Measurements from ENCODE around the gene CAPNS1. TPM values are rescaled to one million over a fixed set of nuclear protein-coding genes. Genes with fewer than 3 reads are reported as not detected.
"Not testable (repeated sequence)": the region's sequence is repeated elsewhere in the genome, so short reads cannot be mapped to it uniquely, and the experiment has no call there.

CAPNS1 gene
- total RNA-seq, 3 donors from 2014 or later (not counting 1 experiment from before 2014, with no cell fraction given) = 569 to 637 (median 578) TPM

DNA sequence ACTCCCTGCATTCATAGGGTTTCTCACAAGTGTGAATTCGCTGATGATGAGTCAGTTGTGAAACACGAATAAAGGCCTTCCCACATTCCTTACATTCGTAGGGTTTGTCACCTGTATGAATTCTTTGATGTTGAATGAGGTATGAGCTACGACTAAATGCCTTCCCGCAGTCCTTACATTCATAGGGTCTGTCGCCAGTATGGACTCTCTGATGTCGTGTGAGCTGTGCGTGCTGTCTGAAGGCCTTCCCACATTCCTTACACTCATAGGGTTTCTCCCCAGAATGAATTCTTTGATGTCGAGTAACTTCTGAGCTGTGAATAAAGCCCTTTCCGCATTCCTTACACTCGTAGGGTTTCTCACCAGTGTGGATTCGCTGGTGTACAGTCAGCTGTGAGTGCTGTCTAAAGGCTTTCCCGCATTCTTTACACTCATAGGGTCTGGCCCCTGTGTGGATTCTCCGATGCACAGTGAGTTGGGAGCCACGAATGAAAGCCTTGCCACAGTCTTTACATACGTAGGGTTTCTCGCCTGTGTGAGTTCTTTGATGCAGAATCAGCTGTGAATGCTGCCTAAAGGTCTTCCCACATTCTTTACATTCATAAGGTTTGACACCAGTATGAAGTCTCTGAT, 42.9 kb downstream of the CAPNS1 start:
- Mint-ChIP-seq H3K36me3 (peaks cover 12% of the 10 kb centered on the region), H3K9me3 (no peaks in the 10 kb centered on the region), H3K4me1 (peaks cover 0 to 5% of the 10 kb centered on the region in 2 donors), H3K27ac (no peak overlapping the region), H3K4me3 (no peak overlapping the region), H3K27me3 (ENCODE audit: low read depth in 2 of 2) (no peaks in the 10 kb centered on the region)
- H3K27me3 ChIP-seq (ENCODE audit: control insufficient read depth, insufficient read depth, low read length) = no peaks in the 10 kb centered on the region
- TF ChIP-seq, protein P1, sequence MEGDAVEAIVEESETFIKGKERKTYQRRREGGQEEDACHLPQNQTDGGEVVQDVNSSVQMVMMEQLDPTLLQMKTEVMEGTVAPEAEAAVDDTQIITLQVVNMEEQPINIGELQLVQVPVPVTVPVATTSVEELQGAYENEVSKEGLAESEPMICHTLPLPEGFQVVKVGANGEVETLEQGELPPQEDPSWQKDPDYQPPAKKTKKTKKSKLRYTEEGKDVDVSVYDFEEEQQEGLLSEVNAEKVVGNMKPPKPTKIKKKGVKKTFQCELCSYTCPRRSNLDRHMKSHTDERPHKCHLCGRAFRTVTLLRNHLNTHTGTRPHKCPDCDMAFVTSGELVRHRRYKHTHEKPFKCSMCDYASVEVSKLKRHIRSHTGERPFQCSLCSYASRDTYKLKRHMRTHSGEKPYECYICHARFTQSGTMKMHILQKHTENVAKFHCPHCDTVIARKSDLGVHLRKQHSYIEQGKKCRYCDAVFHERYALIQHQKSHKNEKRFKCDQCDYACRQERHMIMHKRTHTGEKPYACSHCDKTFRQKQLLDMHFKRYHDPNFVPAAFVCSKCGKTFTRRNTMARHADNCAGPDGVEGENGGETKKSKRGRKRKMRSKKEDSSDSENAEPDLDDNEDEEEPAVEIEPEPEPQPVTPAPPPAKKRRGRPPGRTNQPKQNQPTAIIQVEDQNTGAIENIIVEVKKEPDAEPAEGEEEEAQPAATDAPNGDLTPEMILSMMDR (IDR thresholded peaks at IDR 0.05) = no peak
- no peak for DNase-seq
- H3K36me3 ChIP-seq (ENCODE audit: control insufficient read depth, insufficient read depth, low read length) = peaks cover 11% of the 10 kb centered on the region
- no peak for ATAC-seq
- H3K4me3 ChIP-seq (ENCODE audit: low read length) = no peak overlapping the region
- 96% methylated on average over 14 of the region's 17 CpGs for WGBS (ENCODE audit: insufficient coverage)
- H3K4me1 ChIP-seq (ENCODE audit: control insufficient read depth, insufficient read depth, low read length) = peaks cover 2% of the 10 kb centered on the region
- H3K9me3 ChIP-seq (ENCODE audit: control insufficient read depth, insufficient read depth, low read length) = no peaks in the 10 kb centered on the region
- no peak overlapping the region for H3K27ac ChIP-seq (ENCODE audit: low read length)
- intact Hi-C loops (cut with micrococcal nuclease) = no loop called here

DNA sequence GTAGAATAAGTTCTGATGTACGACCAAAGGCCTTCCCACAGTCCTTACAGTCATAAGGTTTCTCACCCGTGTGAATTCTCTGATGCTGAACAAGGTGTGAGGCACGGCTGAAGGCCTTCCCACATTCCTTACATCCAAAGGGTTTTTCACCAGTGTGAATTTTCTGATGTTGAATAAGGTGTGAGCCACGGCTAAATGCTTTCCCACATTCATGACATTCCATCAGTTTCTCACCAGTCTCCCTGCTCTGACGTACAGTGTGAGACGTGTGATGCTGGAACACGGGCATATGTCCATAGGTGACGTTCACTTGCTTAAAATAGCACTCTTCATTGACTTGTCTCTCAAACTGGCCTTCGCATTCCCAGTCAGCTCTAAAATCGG, 43.4 kb downstream of the CAPNS1 start:
- Histone ChIP-seq H3K4me1 (ENCODE audit: control insufficient read depth, insufficient read depth, low read length) (peaks cover 2% of the 10 kb centered on the region), H3K27ac (ENCODE audit: low read length) (no peak overlapping the region), H3K4me3 (ENCODE audit: low read length) (no peak overlapping the region), H3K9me3 (ENCODE audit: control insufficient read depth, insufficient read depth, low read length) (no peaks in the 10 kb centered on the region), H3K36me3 (ENCODE audit: control insufficient read depth, insufficient read depth, low read length) (peaks cover 11% of the 10 kb centered on the region), H3K27me3 (ENCODE audit: control insufficient read depth, insufficient read depth, low read length) (no peaks in the 10 kb centered on the region)
- Mint-ChIP-seq H3K36me3 (peaks cover 12% of the 10 kb centered on the region), H3K4me3 (no peak overlapping the region), H3K27ac (no peak overlapping the region), H3K4me1 (peaks cover 0 to 5% of the 10 kb centered on the region in 2 donors), H3K27me3 (ENCODE audit: low read depth in 2 of 2) (no peaks in the 10 kb centered on the region), H3K9me3 (no peaks in the 10 kb centered on the region)
- intact Hi-C loops (cut with micrococcal nuclease) = no loop called here
- no peak for DNase-seq
- 96% methylated on average over 7 of the region's 10 CpGs for WGBS (ENCODE audit: insufficient coverage)
- TF ChIP-seq, protein P1 (IDR thresholded peaks at IDR 0.05) = no peak
- ATAC-seq = no peak

DNA sequence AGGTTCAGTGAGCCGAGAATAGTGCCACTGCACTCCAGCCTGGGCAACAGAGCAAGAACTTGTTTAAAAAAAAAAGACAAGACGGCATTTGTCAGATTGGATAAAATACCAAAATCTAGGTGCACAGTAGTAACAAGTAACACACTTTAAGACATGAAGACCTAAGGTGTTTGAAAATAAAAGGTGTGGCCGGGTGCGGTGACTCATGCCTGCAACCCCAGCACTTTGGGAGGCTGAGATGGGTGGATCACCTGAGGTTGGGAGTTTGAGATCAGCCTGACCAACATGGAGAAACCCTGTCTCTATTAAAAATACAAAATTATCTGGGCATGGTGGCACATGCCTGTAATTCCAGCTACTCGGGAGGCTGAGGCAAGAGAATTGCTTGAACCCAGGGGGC, 46.9 kb downstream of the CAPNS1 start:
- H3K4me3 ChIP-seq (ENCODE audit: low read length); H3K27me3 ChIP-seq (ENCODE audit: control insufficient read depth, insufficient read depth, low read length); H3K9me3 Mint-ChIP-seq; H3K4me1 Mint-ChIP-seq; H3K27ac Mint-ChIP-seq; H3K4me1 ChIP-seq (ENCODE audit: control insufficient read depth, insufficient read depth, low read length); H3K27ac ChIP-seq (ENCODE audit: low read length); H3K9me3 ChIP-seq (ENCODE audit: control insufficient read depth, insufficient read depth, low read length); DNase-seq; H3K4me3 Mint-ChIP-seq; H3K27me3 Mint-ChIP-seq (ENCODE audit: low read depth in 2 of 2); ATAC-seq; intact Hi-C loops (cut with micrococcal nuclease): not testable (repeated sequence)
- 97% methylated on average over 4 of the region's 5 CpGs for WGBS (ENCODE audit: insufficient coverage)
- peaks cover 12% of the 10 kb centered on the region for H3K36me3 Mint-ChIP-seq
- peaks cover 11% of the 10 kb centered on the region for H3K36me3 ChIP-seq (ENCODE audit: control insufficient read depth, insufficient read depth, low read length)

DNA sequence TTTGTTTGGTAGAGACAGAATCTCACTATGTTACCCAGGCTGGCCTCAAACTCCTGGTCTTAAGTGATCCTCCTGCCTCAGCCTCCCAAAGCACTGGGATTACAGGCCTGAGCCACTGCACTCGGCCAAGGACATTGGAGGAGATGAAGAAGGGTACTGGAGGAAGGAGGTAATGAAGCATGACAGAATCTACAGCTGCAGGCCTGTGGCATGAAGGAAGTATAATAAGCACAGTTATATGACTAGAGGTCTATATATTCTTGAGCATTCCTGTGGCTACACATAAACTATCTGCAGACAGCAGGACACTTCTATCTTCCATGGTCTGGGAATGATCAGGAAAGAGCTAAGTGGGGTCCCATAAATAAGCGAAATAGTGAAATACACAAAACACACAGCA, 56.4 kb downstream of the CAPNS1 start:
- no peaks in the 10 kb centered on the region for H3K9me3 Mint-ChIP-seq
- H3K4me1 Mint-ChIP-seq = no peaks in the 10 kb centered on the region
- intact Hi-C loops (cut with micrococcal nuclease) = no loop called here
- no peak overlapping the region for H3K27ac Mint-ChIP-seq
- H3K4me1 ChIP-seq (ENCODE audit: control insufficient read depth, insufficient read depth, low read length) = no peaks in the 10 kb centered on the region
- TF ChIP-seq, protein P1 (IDR thresholded peaks at IDR 0.05) = no peak
- ATAC-seq (no peak), DNase-seq (no peak)
- H3K4me3 ChIP-seq (ENCODE audit: low read length) = no peak overlapping the region
- H3K36me3 ChIP-seq (ENCODE audit: control insufficient read depth, insufficient read depth, low read length) = peaks cover 3% of the 10 kb centered on the region
- no peaks in the 10 kb centered on the region for H3K36me3 Mint-ChIP-seq
- H3K27me3 ChIP-seq (ENCODE audit: control insufficient read depth, insufficient read depth, low read length) = no peaks in the 10 kb centered on the region
- H3K4me3 Mint-ChIP-seq = no peak overlapping the region
- H3K27ac ChIP-seq (ENCODE audit: low read length) = no peak overlapping the region
- 86% methylated on average over 2 of the region's 2 CpGs for WGBS (ENCODE audit: insufficient coverage)
- H3K27me3 Mint-ChIP-seq (ENCODE audit: low read depth in 2 of 2) = no peaks in the 10 kb centered on the region
- H3K9me3 ChIP-seq (ENCODE audit: control insufficient read depth, insufficient read depth, low read length) = no peaks in the 10 kb centered on the region
